ENCODE data around the gene ZNF638.
A peak's percentile ranks its signal among the peaks of the same experiment; 100 is the strongest.

Gene ZNF638

GRCh38 chr2:71336802-71337201, 5.2 kb downstream of the ZNF638 start:
- peak; percentile 10 for DNase-seq (ENCODE audit: low read depth)

GRCh38 chr2:71337776-71338175, 6.2 kb downstream of the ZNF638 start:
- DNase-seq (ENCODE audit: low read depth): no peak

DNA sequence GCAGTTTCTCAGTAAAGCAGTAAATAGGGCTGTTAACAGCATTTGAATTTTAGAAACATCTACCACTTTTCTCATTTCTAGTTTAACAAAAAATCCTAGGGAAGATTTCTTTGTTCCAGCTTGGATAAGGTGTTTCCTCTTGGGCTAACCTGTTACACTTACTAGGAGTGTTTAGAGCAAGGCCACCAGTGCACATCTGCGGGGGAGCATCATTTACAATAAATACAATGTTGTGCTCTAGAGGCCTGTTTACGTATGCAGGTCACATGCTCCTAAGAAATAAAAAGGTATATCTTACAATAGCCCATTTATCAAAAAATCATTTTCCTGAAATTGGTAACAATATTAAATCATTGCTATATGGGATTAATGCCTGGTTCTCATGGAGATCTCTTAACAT, 8.1 kb downstream of the ZNF638 start:
- DNase-seq (ENCODE audit: low read depth): no peak

- no peak for DNase-seq (ENCODE audit: low read depth)
Measured at GRCh38 chr2:71340176-71340575, 8.6 kb downstream of the ZNF638 start.

DNA sequence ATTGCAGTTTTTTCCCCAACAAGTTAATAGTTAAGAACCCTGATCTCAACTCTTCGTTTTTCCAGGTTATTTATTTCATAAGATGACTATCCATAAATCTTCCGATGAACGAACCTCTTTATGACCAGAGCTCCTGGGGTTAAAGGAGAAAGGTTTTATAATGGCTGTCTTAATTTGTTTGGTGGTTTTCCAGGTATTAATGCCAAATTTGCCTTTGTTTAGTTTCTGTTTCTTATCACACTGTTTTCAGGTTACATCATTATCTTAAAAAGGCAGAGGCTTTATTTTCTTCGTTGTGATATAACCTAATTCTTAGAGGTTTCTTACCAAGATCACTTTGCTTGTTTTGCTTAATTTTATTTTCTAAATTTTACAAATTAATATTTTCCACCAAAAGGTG, 10.1 kb downstream of the ZNF638 start:
- no peak for DNase-seq (ENCODE audit: low read depth)

DNA sequence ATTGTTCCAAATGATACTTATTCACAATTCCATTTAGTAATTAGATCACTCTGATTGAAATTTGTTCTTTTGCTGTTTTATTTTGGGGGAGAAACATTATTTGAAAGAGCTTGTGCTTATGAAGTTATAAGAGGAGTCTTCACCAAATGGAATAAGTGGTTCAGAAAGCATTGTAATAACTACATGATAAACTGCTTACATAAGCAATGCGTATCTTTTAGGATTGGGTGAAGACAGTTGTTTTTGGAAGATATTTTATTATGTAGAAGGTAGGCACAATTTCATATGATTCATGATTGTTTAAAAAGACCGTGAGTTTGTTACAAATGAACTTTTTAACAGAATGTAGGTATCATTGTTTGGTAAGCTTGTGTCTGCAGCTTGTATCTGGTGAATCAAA, 14.5 kb downstream of the ZNF638 start:
- no peak for DNase-seq (ENCODE audit: low read depth)

- DNase-seq (ENCODE audit: low read depth): no peak
Measured at GRCh38 chr2:71347517-71347916, 15.9 kb downstream of the ZNF638 start.

GRCh38 chr2:71348302-71348701, 16.7 kb downstream of the ZNF638 start:
- no peak for DNase-seq (ENCODE audit: low read depth)

GRCh38 chr2:71353248-71353647, 21.7 kb downstream of the ZNF638 start:
- no peak for DNase-seq (ENCODE audit: low read depth)

GRCh38 chr2:71358931-71359671, 27.5 kb downstream of the ZNF638 start:
- DNase-seq (ENCODE audit: low read depth): peak; percentile 11

DNA sequence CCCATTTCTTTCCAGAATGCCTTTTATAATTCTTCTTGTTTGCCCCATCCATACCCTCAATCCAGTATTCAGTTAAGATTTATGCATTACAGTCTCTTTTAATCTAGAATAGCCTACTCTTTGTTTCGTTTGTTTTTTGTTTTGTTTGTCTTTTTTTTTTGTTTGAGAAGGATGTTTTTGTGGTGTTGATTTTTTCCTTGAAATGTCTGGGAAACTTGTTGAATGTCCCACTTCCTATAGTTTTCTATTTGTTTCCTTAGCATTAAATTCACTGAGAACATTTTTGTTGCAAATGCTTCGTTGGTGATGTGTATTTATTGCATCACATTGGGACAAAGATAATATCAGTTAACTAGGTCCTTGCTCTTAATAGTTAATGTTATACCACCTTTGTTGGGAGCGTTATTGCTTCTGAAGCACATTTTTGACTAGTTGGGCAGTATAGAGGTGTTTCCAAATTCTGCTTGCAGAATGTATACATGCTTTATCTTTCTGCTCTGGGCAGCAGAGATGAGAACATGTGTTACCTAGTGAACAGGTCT, 28.9 kb downstream of the ZNF638 start:
- DNase-seq (ENCODE audit: low read depth): no peak

- DNase-seq (ENCODE audit: low read depth): no peak
Measured at GRCh38 chr2:71361631-71362030, 30.0 kb downstream of the ZNF638 start.

DNA sequence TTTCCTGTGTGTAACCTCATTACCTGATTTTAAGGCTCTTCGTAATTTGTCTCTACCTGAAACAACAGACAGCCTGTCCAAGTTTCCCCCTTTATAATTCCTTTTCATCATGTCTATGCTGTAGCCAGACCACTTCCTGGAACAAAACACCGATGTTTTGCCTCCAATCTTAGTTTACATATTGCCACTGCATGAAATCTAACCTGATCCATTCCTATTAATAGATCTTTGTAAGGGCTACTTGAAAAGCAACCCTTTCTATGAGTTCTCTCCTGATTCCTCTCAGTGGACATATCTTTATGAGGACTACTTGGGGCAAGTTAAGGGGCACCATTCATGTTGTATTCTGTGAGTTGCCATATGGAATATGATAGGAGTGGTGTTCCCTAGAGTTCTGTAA, 30.9 kb downstream of the ZNF638 start:
- DNase-seq (ENCODE audit: low read depth): no peak

GRCh38 chr2:71370015-71370414, 38.4 kb downstream of the ZNF638 start:
- no peak for DNase-seq (ENCODE audit: low read depth)

DNA sequence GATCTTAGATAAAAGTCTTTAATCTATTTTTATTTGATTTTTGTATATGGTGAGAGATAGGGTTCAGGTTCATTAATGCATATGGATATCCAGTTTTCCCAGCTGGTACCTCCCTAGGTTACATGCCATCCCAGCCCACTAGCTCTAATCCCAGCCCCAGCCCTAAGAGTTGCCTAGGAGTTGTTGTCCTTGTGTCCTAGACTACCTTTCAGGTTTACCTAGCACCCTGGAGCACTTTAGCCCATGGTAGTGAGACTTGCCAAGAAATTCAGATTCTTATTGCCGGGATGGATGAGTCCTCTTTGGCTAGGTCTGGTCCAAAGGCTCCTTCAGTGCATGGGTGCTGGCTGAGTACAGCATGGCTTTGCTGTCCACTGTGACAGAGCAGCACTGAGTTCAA, 40.5 kb downstream of the ZNF638 start:
- no peak for DNase-seq (ENCODE audit: low read depth)

GRCh38 chr2:71379086-71379485, 47.5 kb downstream of the ZNF638 start:
- peak; percentile 34 for DNase-seq (ENCODE audit: low read depth)

- DNase-seq (ENCODE audit: low read depth): no peak
Measured at GRCh38 chr2:71380665-71381064, 49.1 kb downstream of the ZNF638 start.

GRCh38 chr2:71385012-71385411, 53.4 kb downstream of the ZNF638 start:
- DNase-seq (ENCODE audit: low read depth): peak; percentile 52

DNA sequence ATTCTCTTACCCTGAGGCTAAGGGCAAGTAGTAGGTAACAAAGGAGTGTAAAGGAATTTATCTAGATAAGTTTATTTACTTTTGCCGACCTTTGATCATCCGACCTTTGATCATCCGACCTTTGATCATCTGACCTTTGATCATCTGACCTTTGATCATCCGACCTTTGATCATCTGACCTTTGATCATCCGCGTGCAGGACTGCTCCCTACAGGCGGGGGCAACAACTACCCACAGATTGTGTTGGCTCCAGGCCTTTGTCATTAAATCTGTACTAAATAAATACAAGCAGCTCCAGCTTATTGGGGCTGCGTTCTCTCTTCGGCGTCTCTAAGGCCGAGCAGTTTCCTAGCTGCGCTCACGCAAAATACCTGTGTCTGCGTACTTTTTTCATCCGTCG, 56.6 kb downstream of the ZNF638 start:
- DNase-seq (ENCODE audit: low read depth): no peak

DNA sequence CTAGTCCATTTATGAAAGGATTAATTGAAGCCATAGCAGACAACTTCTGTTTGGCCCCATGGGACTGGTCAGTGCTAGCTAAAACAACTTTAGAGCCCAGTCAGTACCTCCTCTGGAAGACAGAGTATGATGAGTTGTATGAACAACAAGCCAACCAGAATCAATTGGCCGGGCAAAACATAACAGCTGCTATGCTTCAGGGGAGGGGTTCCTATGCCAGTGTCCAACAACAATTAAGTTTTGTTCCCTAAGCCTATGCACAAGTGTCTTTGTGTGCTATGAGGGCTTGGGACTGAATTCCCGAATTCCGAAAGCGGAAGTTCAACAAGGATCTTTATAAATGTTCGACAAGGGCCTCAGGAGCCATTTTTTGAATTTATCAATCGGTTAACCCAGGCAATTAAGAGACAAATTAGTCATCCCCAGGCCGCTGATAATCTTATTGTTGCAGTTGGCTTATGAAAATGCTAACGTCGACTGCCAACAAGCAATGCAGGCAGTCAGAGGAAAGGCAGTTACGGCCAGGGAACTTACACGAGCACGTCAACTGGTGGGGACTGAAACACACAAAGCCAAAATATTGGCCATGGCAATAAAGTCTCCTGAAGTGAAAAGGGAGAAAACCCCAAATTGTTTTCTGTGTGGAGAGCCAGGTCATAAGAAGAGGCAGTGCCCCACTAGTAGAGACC, 57.9 kb downstream of the ZNF638 start:
- DNase-seq (ENCODE audit: low read depth): no peak

GRCh38 chr2:71393216-71393615, 61.6 kb downstream of the ZNF638 start:
- no peak for DNase-seq (ENCODE audit: low read depth)

DNA sequence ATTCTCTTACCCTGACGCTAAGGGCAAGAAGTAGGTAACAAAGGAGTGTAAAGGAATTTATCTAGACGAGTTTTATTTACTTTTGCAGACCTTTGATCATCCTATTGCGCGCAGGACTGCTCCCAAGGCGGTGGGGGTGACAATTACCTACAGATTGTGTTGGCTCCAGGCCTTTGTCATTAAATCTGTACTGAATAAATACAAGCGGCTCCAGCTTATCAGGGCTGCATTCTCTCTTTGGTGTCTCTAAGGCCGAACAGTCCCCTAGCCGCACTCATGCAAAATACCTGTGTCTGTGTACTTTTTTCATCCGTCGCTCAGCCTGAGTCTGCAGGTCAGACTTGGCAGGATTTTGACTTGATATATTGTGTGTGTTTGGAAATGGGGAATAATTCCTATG, 63.9 kb downstream of the ZNF638 start:
- DNase-seq (ENCODE audit: low read depth): no peak

DNA sequence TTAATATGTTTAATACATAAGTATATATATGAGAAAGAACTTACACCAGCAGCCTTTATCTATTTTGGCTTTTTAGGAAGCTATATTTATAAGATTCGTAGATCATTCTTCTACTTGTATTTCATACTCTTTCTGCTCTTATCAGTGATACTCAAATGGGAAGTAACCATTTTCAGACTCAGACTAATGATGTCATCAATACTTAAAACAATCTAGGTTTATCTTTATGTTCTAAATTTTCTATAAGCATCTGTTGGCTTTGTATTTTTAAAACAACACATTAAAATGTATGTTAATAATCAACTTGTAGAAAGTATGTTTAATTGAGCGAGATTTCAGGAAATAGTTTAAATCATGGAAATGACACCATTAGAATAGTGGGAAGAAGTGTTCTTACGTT, 70.8 kb downstream of the ZNF638 start:
- no peak for DNase-seq (ENCODE audit: low read depth)

- no peak for DNase-seq (ENCODE audit: low read depth)
Measured at GRCh38 chr2:71409611-71410010, 78.0 kb downstream of the ZNF638 start.

All from GM04504 (cell line).